ENCODE measurements around the gene CEP95.

CEP95 gene

GRCh38 chr17:64531955-64532371 is 25.2 kb downstream of the CEP95 start:
- no peaks in the 10 kb centered on the region for H3K9me3 Mint-ChIP-seq
- H3K27ac Mint-ChIP-seq, result peak overlapping the region; percentile 58
- ATAC-seq (no peak), DNase-seq (ENCODE audit: low spot score in 2 of 2) (no peak)
- no peak overlapping the region for H3K4me3 Mint-ChIP-seq
- peaks cover 12% of the 10 kb centered on the region for H3K4me1 Mint-ChIP-seq
- peaks cover 100% of the 10 kb centered on the region for H3K36me3 Mint-ChIP-seq

- DNase-seq (ENCODE audit: low spot score in 2 of 2), result no peak
- H3K9me3 Mint-ChIP-seq, result no peaks in the 10 kb centered on the region
- H3K27ac Mint-ChIP-seq, result peak overlapping the region; percentile 58
- H3K4me3 Mint-ChIP-seq, result no peak overlapping the region
- ATAC-seq, result no peak
- peaks cover 12% of the 10 kb centered on the region for H3K4me1 Mint-ChIP-seq
- peaks cover 100% of the 10 kb centered on the region for H3K36me3 Mint-ChIP-seq
Observed at GRCh38 chr17:64532409-64532808, 25.6 kb downstream of the CEP95 start.

- ATAC-seq (no peak), DNase-seq (ENCODE audit: low spot score in 2 of 2) (no peak)
- Mint-ChIP-seq H3K9me3 (no peaks in the 10 kb centered on the region), H3K36me3 (peaks cover 100% of the 10 kb centered on the region), H3K27ac (peak overlapping the region; percentile 58), H3K4me1 (peaks cover 12% of the 10 kb centered on the region), H3K4me3 (no peak overlapping the region)
Observed at GRCh38 chr17:64533784-64534183, 27.0 kb downstream of the CEP95 start.

DNA sequence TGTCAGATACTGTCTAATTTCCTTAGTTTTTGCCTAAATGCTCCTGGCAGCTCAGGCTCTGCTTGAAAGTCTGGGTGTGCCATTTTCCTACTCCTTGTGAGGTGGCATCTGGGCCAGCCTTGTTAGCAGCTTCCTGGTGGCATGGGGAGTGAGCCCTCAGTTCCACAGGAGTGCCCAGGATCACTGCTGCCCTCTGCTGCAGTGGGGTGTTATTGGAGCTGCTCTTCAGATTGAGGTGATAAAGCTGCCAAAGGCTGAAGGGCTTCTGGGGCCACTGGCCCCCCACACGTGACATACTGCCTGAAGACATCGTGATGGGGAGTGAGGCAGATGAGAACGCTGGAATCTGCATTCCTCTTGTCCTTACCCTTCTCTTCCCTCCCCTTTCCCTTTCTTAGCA is 27.4 kb downstream of the CEP95 start:
- Mint-ChIP-seq H3K4me3 (no peak overlapping the region), H3K4me1 (peaks cover 12% of the 10 kb centered on the region), H3K36me3 (peaks cover 100% of the 10 kb centered on the region), H3K9me3 (no peaks in the 10 kb centered on the region), H3K27ac (peak overlapping the region; percentile 58)
- ATAC-seq, result peak; percentile 31
- DNase-seq (ENCODE audit: low spot score in 2 of 2), result no peak

DNA sequence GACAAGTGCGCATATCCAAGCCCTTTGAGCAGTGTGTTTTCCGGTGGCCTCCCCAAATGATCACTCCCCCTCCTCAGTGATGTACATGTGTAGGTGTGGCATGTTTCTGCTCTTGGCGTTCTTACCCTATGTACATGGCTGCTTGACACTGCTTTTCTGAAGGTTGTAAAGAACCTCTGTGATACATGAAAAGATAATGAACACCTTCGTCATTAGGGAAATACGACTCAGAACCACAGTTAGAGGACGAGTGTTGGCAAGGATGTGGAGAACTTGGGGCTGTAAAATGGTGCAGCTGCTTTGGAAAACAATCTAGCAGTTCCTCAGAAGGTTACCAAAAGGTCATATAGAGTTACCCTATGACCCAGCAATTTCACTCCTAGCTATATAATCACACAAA is 28.6 kb downstream of the CEP95 start:
- no peak overlapping the region for H3K4me3 Mint-ChIP-seq
- peaks cover 94% of the 10 kb centered on the region for H3K36me3 Mint-ChIP-seq
- H3K4me1 Mint-ChIP-seq, result peaks cover 12% of the 10 kb centered on the region
- ATAC-seq (no peak), DNase-seq (ENCODE audit: low spot score in 2 of 2) (no peak)
- H3K27ac Mint-ChIP-seq, result no peak overlapping the region
- no peaks in the 10 kb centered on the region for H3K9me3 Mint-ChIP-seq

DNA sequence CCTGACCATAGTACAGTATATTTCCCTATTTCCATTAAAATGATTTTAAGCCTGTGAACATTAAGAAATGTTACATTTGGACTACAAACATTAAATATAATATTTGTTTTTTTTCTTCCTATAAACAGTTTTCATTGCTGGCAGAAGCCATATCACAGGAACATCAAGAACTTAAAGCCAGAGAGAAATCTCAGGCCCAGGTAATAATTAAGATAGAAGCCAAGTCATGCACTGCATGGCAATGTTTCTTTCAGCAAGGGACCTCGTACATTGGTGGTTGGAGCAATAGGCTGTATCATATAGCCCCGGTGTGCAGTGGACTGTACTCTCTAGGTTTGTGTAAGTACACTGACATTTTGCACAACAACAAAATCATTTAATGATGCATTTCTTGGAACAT is 30.1 kb downstream of the CEP95 start:
- Mint-ChIP-seq H3K36me3 (peaks cover 82% of the 10 kb centered on the region), H3K4me1 (peaks cover 12% of the 10 kb centered on the region)

GRCh38 chr17:64537488-64537887 is 30.7 kb downstream of the CEP95 start:
- ATAC-seq, result no peak
- Mint-ChIP-seq H3K9me3 (no peaks in the 10 kb centered on the region), H3K4me3 (no peak overlapping the region), H3K27ac (peak overlapping the region; percentile 67), H3K36me3 (peaks cover 82% of the 10 kb centered on the region), H3K4me1 (peaks cover 12% of the 10 kb centered on the region)
- no peak for DNase-seq (ENCODE audit: low spot score in 2 of 2)

More for the DNA sequence above, 30.1 kb downstream of the CEP95 start:
- Mint-ChIP-seq H3K9me3 (no peaks in the 10 kb centered on the region), H3K27ac (peak overlapping the region; percentile 67), H3K4me3 (no peak overlapping the region)
- ATAC-seq (no peak), DNase-seq (ENCODE audit: low spot score in 2 of 2) (no peak)

- H3K4me3 Mint-ChIP-seq, result no peak overlapping the region
- DNase-seq (ENCODE audit: low spot score in 2 of 2) (no peak), ATAC-seq (no peak)
- H3K4me1 Mint-ChIP-seq, result peaks cover 7% of the 10 kb centered on the region
- H3K9me3 Mint-ChIP-seq, result no peaks in the 10 kb centered on the region
- H3K36me3 Mint-ChIP-seq, result peaks cover 73% of the 10 kb centered on the region
- H3K27ac Mint-ChIP-seq, result peak overlapping the region; percentile 84
Observed at GRCh38 chr17:64538508-64539130, 31.8 kb downstream of the CEP95 start.

- DNase-seq (ENCODE audit: low spot score in 2 of 2) (no peak), ATAC-seq (no peak)
- Mint-ChIP-seq H3K9me3 (no peaks in the 10 kb centered on the region), H3K27ac (no peak overlapping the region), H3K36me3 (peaks cover 72% of the 10 kb centered on the region), H3K4me1 (no peaks in the 10 kb centered on the region), H3K4me3 (no peak overlapping the region)
Observed at GRCh38 chr17:64540118-64540776, 33.5 kb downstream of the CEP95 start.

DNA sequence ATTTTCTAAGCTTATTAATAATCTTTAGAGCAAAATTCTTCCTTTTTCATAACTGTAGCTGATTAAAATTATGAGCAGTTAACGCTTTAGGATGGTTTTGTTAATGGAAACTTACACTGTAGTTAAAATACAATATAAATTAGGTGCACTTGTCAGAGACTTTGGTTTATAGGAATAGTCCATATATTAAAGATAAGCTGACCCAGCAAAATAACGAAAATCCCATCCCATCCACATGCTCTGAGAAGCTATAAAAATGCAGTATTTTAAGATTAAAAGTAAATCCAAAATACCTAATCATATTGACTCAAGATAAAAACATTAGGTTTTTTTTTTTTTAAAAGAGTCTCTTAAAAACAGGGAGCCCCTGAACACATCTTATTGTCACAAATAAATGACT is 38.0 kb downstream of the CEP95 start:
- Mint-ChIP-seq H3K27ac (no peak overlapping the region), H3K4me1 (no peaks in the 10 kb centered on the region), H3K9me3 (no peaks in the 10 kb centered on the region), H3K36me3 (peaks cover 60% of the 10 kb centered on the region), H3K4me3 (no peak overlapping the region)
- ATAC-seq (no peak), DNase-seq (ENCODE audit: low spot score in 2 of 2) (no peak)

DNA sequence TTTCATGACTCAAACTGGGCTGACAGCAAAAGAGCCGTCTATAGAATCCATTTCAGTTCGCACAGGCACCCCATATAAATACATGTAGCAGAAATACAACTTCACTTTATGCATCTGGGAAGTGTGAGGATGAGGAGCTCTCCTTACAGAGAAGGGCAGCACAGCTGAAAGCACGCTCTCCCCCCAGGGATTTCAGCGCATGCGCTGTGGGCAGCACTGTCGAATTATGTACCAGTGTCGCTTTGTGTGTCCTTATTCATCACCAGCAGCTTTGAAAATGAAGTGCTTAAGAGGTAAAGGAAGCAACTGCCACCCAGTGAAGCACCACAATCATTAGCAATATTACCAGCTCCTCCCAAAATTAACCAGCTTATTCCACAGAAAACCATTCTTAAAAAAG is 39.9 kb downstream of the CEP95 start:
- ATAC-seq (no peak), DNase-seq (ENCODE audit: low spot score in 2 of 2) (no peak)
- Mint-ChIP-seq H3K4me3 (no peak overlapping the region), H3K9me3 (no peaks in the 10 kb centered on the region), H3K36me3 (peaks cover 76% of the 10 kb centered on the region), H3K4me1 (no peaks in the 10 kb centered on the region), H3K27ac (peak overlapping the region; percentile 18)

- H3K27ac Mint-ChIP-seq, result peak overlapping the region; percentile 18
- ATAC-seq, result no peak
- peaks cover 75% of the 10 kb centered on the region for H3K36me3 Mint-ChIP-seq
- no peak overlapping the region for H3K4me3 Mint-ChIP-seq
- no peaks in the 10 kb centered on the region for H3K9me3 Mint-ChIP-seq
- DNase-seq (ENCODE audit: low spot score in 2 of 2), result no peak
- no peaks in the 10 kb centered on the region for H3K4me1 Mint-ChIP-seq
Observed at GRCh38 chr17:64547319-64547718, 40.5 kb downstream of the CEP95 start.

GRCh38 chr17:64551461-64551860 is 44.7 kb downstream of the CEP95 start:
- H3K36me3 Mint-ChIP-seq, result peaks cover 73% of the 10 kb centered on the region
- no peaks in the 10 kb centered on the region for H3K9me3 Mint-ChIP-seq
- H3K4me1 Mint-ChIP-seq, result no peaks in the 10 kb centered on the region
- DNase-seq (ENCODE audit: low spot score in 2 of 2) (no peak), ATAC-seq (no peak)
- no peak overlapping the region for H3K4me3 Mint-ChIP-seq
- H3K27ac Mint-ChIP-seq, result peak overlapping the region; percentile 34

- ATAC-seq, result peak; percentile 39
- Mint-ChIP-seq H3K36me3 (peaks cover 78% of the 10 kb centered on the region), H3K4me3 (no peak overlapping the region), H3K9me3 (no peaks in the 10 kb centered on the region), H3K4me1 (no peaks in the 10 kb centered on the region), H3K27ac (peak overlapping the region; percentile 48)
- no peak for DNase-seq (ENCODE audit: low spot score in 2 of 2)
Observed at GRCh38 chr17:64554028-64554637, 47.4 kb downstream of the CEP95 start.

DNA sequence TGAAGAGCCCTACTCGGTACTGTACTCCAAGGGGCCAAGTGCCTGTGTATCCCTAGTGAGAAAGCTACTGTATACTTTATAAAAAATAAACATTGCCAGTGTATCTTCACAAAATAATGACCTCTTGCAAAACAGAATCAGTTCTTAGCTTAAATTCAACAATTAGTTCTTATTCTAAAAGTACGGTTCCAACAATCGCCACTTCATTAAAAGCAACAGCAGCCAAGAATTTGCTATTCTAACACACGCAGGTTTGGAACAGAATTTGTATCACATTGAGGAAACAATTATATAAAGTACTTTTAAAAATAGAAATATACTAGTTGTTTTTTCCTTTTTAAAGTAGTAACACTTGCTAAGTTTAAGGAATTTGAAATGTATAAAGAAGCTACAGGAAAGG is 48.5 kb downstream of the CEP95 start:
- no peak for DNase-seq (ENCODE audit: low spot score in 2 of 2)
- Mint-ChIP-seq H3K9me3 (no peaks in the 10 kb centered on the region), H3K27ac (no peak overlapping the region), H3K4me3 (no peak overlapping the region), H3K36me3 (peaks cover 79% of the 10 kb centered on the region), H3K4me1 (no peaks in the 10 kb centered on the region)
- no peak for ATAC-seq

DNA sequence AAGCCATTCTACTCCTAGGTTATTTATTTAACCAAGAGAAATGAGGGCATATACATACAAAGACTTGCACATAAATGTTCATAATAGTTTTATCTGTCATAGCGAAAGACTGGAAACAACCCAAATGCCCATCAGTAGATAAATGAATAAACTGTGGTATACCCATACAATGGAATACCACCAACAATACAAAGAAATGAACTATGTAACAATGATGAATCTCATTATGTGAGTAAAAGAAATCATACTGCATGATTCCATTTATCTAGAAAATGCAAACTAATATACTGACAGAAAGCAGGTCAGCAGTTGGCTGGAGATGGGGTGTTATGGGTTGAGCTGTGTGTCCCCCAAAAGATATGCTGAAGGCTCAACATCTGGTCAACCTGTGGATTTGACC is 57.3 kb downstream of the CEP95 start:
- peaks cover 80% of the 10 kb centered on the region for H3K36me3 Mint-ChIP-seq
- DNase-seq (ENCODE audit: low spot score in 2 of 2), result no peak
- peaks cover 12% of the 10 kb centered on the region for H3K4me1 Mint-ChIP-seq
- peak overlapping the region; percentile 5 for H3K4me3 Mint-ChIP-seq
- H3K9me3 Mint-ChIP-seq, result no peaks in the 10 kb centered on the region
- ATAC-seq, result peak; percentile 94
- peak overlapping the region; percentile 78 for H3K27ac Mint-ChIP-seq
